ENCODE measurements around the gene VWA1.
A peak's percentile ranks its signal among the peaks of the same experiment; 100 is the strongest.
"Not testable (repeated sequence)": the region's sequence is repeated elsewhere in the genome, so short reads cannot be mapped to it uniquely, and the experiment has no call there.

VWA1 gene

DNA sequence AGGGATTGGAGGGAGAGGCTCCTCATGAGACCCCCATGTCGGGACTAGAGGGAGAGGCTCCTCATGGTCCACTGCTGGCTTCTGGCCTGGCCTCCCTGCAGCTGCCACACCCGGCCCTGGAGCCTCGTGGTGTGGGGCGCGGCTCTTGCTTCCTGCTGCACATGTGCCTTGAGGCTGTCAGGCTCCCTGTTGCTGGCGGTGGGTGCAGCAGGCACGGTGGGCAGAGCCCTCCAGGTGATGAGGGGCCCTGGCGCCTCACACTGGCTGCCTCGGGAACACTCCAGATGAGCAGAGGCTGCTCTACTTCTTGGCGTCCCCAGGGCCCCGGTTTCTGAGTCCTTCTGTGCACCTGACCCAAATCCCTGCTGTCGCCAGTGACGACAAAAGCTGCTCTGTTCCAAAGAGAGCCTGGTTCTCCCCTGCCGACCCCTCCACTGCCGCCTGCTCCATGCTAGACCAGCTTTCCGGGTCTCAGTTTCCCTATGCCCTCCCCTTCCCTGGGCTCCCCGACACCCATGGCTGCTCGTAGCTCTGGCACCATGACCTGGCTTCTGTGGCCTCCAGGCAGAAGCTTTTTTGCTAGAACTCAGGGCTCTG, 26.3 kb downstream of the VWA1 start:
- no peak for DNase-seq

DNA sequence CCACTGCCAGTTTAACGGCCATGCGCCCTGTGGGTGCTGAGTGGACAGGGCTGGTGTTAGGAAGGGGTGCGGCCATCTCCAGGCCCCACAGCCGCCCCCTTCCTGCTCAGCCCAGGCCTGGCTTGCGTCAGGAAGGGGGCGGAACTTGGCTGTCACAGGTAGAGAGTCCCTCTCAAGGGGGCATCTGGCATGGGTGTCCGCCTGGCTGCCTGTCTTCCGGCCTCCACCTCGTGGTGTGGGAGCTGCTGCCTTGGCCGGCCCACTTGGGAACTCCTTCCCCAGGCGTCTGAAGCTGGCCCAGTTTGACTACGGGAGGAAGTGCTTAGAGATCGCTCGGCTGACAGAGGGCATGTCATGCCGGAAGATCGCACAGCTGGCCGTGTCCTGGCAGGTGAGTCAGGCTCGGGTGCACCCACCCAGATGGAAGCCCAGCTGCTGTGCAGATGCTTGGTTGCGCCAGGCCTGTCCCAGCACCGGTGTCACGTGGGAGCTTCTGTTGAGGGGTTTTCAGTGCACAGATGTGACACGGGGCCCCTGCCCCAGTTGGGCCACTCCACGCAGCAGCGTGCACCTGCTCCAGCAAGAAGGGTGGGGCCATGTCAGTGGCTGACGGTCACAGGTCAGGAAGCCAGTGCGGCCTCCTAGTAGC, 27.0 kb downstream of the VWA1 start:
- DNase-seq = no peak

DNA sequence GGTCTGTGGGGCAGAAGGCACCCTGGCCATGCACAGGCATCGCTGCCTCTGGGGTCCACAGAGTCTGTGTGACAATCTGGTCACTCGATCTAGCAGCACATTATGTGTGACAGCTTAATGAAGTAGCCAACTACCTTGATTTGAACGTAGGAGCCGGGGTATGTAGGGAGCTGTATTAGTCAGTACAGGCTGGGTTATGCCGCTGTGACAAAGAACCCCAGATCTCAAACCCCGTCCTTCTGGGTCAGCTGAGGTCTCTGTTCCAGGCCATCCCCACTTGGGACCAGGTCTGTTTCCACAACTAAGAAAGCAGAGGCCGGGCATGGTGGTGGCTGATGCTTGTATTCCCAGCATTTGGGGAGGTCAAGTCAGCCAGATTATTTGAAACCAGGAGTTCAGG, 27.8 kb downstream of the VWA1 start:
- no peak for DNase-seq

DNA sequence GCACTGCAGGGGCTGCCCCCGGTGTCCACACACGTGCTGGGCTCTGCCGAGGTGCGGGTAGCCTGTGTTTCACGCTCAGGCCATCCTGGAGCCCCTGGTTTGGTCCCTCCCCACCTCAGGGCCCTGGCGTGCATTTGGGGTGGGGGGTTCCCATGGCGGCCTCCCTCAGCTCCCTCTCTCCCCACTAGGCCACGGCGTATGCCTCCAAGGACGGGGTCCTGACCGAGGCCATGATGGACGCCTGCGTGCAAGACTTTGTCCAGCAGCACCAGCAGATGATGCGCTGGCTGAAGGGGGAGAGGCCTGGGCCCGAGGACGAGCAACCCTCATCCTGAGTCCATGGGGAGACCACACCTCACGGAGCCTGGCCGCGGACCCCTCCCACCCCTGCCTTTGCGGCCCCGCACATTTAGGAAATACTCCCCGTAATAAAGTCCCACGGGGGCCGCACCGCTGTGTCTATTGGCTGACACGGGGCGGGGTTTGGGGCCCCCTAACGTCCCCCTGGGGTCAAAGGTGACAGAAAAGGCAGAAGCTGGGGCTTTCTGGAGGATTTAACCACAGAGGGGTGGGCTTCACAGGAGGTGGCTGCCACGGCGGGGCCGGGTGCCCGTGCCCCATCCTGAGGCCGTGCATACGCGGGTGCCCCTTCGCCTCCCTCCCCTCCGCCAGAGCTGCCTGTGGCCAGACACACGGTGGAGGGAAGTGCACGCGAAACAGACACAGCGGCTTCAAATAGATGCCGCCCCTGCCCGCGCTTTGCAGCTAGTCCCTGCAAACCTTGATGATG, 32.9 kb downstream of the VWA1 start:
- DNase-seq = not testable (repeated sequence)

DNA sequence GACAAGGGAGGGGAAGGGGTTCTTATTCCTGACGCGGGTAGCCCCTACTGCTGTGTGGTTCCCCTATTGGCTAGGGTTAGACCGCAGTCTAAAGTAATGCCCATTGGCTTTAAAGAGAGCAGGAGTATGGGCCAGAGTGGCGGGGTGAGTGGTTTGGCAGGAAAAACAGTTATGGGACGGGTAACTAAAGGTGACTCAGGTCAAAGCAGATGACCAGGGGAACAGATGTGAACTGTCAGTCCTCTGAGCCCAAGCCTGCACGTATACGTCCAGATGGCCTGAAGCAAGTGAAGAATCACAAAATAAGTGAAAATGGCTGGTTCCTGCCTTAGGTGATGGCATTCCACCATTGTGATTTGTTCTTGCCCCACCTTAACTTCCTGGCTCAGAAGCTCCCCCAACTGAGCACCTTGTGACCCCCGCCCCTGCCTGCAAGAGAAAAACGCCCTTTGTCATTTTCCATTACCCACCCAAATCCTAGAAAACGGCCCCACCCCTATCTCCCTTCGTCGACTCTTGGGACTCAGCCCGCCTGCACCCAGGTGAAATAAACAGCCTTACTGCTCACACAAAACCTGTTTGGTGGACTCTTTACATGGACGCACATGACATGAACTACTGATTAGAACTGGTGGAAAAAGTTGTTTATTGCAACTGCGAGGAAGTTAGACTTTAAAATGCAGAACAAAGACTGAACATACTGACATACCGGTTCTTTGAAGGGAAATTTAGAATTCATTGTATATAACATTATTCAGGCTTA, 35.3 kb downstream of the VWA1 start:
- DNase-seq = no peak

DNA sequence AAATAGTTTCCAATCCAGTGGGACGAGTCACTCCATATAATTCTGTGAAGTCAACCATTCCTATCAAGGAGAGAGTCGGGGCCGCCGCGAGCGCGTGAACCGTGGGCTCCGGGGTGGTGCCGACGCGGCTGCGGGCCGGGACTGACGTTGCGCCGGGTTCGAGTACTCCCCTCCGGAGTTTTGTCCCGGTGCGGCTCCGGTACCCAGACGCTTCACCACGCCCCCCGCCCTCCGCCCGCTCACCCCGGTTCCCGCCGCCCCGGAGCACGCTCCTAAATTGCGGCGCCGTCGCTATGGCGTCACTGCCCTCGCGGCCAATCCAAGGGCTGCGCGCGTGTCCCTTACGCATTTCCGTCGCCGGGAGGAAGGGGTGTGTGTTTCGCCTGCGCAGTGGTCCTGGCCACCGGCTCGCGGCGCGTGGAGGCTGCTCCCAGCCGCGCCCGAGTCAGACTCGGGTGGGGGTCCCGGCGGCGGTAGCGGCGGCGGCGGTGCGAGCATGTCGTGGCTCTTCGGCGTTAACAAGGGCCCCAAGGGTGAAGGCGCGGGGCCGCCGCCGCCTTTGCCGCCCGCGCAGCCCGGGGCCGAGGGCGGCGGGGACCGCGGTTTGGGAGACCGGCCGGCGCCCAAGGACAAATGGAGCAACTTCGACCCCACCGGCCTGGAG, 36.0 kb downstream of the VWA1 start, which contains the start of gene ATAD3B:
ATAD3B (plus strand) TSS at position 377 of the 664 bp plus-strand sequence; CDS start at position 497, 120 bp downstream.
- peak; percentile 55 for DNase-seq

DNA sequence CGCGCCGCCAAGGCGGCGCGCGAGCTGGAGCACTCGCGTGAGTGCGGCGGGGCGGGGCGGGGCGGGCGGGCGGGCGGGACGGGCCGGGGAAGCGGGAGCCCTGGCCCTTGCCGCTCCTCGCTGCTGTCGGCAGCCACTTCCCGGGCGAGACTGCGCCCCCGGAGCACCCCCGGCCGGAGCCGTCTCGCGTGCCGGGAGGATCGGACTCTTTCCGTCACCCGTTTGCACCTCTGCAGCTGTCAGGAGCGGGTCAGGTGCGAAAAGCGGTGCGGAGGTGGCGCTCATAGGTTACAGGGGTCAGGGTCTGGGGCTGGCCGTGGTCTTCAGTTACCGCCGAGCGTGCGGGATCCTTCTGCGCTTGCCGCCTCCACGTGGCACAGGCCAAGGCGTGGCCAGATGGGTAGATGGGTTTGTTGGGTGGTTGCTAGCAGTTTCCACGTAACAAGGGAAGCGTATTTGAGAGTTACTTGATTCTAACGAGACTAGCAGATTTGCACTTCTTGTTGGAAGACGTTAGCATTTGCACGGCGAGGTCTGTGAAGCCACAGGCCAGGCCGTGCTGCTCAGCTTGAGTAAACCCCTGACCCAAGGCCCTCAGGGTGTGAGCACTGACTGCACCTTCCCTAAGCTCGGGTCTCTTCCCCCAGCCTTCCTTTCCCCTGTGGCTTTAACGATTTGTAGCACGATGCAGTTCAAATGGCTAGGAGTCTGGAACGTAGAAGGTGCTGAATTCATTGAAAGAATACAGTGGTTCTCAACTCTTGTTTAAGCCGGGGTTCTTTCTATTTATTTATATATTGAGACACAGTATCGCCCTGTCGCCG, 36.8 kb downstream of the VWA1 start:
- not testable (repeated sequence) for DNase-seq

DNA sequence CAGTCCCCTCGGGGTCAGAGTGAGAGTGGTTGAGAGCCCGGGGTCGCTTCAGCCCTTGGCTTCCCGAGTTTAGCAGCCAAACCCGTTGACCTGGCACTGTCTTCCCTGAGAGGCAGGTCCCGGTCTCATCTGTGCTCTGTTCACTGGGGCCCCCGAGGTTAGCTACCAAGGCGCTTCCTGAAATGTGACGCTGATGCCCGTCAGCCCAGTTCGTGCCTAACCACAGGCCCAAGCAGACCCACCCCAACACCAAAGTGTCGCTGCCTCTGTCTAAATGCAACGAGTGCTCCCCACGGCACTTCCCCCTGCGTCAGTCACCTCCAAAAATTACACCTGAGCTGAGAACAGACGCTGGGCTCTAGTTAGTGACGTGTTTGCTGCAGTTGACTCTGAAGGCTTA, 40.5 kb downstream of the VWA1 start:
- not testable (repeated sequence) for DNase-seq

DNA sequence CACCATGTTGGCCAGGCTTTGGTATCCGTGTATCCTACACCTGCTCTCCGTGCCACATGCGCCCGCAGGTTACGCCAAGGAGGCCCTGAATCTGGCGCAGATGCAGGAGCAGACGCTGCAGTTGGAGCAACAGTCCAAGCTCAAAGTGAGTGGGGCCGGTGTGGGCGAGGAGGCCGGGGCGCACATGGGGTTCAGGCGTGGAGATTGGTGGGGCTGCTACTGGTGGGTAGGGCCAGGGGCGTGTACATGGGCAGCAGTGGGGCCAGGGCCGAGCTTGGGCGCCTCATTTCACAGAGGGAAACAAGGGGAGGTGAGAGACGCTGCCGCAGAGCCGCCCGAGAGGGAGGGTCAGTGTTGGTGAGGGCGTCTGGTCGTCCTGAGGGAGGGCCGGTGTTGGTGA, 41.7 kb downstream of the VWA1 start:
- no peak for DNase-seq

DNA sequence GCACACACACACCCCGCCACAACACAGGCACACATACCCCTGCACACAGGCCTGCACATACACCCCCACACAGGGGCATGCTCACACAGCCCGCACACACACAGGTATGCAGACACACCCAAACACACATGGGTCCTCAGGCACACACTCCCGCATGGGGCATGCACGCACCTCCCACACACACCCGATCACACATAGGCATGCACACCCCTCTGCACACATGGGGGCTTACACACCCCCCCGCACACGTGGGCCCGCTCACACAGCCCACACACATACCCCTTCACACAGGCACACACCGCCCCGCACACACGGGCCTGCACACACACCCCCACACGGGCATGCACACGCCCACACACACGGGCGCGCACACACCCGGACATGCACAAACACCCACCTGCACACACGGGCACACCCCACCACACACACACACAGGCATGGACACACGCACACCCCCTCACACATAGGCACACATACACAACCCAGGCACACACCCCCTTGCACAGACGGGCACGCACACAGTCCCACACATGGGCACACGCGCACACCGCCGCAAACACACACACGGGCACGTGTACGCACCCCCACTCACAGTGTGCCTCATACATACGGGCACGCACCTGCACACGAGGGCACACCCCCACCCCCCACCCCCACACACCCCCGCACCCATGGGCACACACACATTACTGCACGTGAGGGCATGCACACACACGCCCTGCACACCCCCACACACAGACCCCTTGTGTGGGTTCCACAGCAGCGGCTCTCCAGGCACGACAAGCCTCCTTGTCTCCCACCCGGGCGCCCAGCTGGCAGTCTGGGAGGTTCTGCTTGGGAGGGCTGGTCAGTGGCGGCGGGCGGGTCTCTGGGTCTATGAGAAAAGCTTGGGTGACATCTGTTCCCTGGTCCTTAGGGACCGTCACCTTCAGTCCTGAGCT, 44.3 kb downstream of the VWA1 start:
- no peak for DNase-seq

DNA sequence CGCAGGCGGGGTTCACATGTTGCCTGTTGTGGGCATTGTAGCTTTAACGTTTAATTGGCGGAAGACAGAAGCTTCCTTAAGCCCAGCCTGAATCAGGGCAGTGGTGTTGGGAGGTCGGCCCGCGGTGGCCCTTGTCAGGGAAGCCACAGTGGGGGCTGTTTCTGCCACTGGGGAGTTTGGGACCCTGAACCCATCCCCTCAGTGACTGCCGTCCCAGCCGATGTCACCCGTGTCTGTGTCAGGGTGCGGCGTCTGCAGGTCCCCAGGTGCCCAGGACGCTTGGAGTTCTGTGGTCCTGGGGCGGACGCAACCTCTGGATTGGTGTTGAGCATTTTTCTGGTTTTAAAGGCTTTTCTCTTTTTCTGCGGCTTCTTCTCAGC, 45.0 kb downstream of the VWA1 start:
- DNase-seq = not testable (repeated sequence)

DNA sequence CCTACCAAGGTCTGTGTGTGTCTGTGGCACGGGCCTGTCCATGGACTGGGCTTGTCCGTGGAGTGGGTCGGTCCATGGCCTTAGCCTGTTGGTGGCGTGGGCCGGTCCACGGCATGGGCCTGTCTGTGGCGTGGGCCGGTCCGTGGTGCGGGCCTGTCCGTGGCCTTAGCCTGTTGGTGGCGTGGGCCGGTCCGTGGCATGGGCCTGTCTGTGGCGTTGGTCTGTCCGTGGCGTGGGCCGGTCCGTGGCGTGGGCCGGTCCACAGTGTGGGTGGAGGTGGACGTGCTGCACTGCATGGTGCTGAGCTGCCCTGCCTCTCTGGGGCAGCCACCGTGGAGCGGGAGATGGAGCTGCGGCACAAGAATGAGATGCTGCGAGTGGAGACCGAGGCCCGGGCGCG, 46.3 kb downstream of the VWA1 start:
- not testable (repeated sequence) for DNase-seq

DNA sequence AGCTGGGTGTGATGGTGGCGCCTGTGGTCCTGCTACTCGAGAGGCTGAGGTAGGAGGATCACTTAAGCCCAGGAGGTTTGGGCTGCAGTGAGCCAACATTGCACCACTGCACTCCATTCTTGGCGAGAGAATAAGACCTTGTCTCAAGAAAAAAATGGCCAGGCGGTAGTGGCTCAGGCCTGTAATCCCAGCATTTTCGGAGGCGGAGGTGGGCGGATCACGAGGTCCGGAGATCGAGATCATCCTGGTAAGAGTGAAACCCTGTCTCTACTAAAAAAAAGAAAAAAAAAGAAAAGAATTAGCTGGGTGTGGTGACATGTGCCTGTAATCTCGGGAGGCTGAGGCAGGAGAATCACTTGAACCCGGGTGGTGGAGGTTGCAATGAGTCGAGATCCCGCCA, 47.4 kb downstream of the VWA1 start:
- DNase-seq = no peak

DNA sequence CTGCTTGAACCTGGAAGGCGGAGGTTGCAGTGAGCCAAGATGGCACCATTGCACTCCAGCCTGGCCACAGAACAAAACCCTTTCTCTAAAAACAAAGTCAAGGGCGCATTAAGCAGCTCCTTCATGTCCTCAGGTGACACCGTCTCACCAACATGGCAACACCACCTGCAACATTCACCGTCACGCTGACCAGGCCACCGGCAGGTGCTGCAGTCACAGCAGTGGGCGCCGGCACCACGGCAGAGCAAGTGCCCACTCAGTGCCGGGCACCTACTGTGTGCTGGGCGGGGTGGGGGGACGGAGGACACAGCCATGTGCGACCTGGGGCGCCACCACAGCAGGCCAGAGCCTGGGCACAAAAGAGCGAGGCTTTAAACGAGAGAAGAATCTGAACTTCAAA, 48.2 kb downstream of the VWA1 start:
- no peak for DNase-seq

DNA sequence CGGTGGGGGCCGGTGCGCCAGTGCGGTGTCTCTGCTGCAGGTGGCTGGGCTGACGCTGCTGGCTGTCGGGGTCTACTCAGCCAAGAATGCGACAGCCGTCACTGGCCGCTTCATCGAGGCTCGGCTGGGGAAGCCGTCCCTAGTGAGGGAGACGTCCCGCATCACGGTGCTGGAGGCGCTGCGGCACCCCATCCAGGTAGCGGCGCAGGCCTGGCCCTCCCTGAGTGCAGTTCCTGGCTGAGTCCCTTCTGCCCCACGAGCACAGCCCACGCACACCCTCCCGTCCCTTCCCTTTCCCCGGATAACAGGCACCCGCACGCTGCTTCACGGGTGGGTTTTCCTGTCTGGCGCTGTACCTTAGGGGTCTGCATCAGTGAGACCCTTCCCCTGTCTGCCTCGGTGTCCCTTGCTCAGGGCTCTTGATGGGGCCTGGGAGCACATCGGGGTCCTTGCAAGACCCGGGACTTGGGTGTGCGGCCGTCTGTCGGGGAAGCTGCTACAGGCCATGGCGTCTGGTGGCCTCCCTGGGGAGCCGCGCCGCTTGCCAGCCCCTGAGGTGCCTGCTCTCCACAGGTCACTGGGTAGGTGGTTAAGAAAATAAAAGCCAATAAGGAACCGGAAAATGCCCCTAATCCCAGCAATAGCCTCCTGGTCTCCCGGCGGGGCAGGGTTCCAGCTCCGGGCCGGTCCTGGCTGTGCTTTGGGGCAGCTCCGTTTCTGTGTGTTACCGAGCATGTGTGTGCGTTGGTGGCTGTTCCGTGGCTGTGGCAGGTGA, 49.7 kb downstream of the VWA1 start:
- not testable (repeated sequence) for DNase-seq

DNA sequence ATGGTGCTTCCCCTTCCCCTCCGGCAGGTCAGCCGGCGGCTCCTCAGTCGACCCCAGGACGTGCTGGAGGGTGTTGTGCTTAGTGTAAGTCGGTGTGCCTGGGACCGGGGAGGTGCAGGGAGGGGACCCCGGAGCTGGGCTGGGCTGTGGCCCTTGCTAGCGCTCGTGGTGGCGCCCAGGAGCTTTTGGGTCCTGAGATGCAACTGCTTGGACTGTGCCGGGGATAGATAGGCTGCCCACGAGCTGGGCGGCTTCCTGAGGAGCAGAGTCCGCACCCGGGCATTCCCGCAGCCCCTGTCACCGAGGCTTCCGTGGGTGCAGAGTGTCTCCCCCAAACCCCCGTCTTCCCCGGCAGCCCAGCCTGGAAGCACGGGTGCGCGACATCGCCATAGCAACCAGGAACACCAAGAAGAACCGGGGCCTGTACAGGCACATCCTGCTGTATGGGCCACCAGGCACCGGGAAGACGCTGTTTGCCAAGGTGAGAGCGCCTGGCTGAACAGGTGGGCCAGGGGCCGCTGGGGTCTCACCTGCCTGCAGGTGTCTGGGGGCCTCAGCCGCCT, 50.3 kb downstream of the VWA1 start:
- not testable (repeated sequence) for DNase-seq

DNA sequence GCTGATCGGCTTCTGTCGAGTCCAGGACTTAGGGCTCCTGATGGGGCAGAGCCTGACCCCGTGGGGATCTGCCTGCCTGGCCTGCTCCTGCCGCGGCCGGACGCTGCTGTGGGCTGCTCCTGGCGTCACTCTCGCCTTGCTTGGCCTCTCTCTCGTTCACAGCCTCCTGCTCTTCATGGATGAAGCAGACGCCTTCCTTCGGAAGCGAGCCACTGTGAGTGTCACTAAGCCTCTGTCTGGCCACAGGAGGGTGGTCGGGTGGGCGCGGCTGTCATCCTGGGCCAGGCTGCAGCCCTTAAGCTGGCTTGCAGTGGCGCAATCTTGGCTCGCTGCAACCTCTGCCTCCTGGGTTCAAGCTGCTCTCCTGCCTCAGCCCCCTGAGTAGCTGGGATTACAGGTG, 52.2 kb downstream of the VWA1 start:
- no peak for DNase-seq

DNA sequence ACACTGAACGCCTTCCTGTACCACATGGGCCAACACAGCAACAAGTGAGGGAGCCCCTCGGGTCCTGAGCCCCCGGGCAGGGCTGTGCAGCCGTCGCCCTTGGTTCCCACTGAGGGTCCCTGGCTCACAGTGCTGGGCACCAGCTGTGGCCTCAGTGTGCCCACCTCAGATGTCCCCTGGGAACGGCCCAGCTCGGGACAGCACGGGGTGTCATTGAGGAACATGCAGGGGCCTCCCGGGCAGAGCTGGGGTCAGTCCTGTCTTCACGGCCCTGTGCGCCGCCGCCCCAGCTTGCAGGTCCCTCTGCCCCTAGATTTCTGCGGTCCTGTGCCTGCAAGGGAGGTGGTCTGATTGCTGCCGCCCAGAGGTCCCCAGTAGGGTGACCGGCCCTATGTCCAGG, 53.7 kb downstream of the VWA1 start:
- DNase-seq = no peak

DNA sequence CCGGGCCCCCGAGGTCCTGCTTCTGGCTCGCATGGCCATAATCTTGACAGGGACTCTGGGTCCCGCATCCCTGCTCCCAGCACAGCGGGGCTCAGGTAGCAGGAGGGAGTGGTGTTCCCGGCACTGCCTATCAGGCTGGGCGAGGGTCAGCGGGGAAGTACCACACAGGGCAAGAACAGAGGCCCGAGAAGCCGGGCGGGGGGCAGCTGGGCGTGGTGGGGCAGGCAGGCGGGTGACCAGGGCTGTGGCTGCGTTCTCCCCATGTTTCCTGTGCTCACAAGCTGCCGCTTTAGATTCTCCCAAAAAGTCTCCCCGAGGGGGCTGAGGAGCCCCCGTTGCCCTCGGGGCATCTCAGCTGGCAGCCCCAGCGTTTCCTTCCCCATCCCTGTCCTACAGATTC, 54.4 kb downstream of the VWA1 start:
- DNase-seq = no peak

All from NCI-H748 treated with DMSO at 0.1 percent for 48 hours (cell line).